CD1c-positive myeloid dendritic cell (primary cell): ENCODE measurements around the gene HORMAD2.
A peak's percentile ranks its signal among the peaks of the same experiment; 100 is the strongest.
"Not testable (repeated sequence)": the region's sequence is repeated elsewhere in the genome, so short reads cannot be mapped to it uniquely, and the experiment has no call there.

Experiments used
- DNase-seq: peaks from one replicate; pipeline ENCODE4 v3.0.0-alpha.2; 2016; ENCODE audit errors: extremely low spot score

HORMAD2 gene

GRCh38 chr22:30190574-30190973, 110.3 kb downstream of the HORMAD2 start:
- no peak for DNase-seq

- DNase-seq, result no peak
Measured at GRCh38 chr22:30191040-30191701, 110.9 kb downstream of the HORMAD2 start.

GRCh38 chr22:30192427-30192826, 112.2 kb downstream of the HORMAD2 start:
- peak; percentile 31 for DNase-seq

GRCh38 chr22:30193031-30193775, 112.9 kb downstream of the HORMAD2 start:
- peak; percentile 50 for DNase-seq

- DNase-seq, result peak; percentile 61
Measured at GRCh38 chr22:30195245-30196140, 115.2 kb downstream of the HORMAD2 start.

GRCh38 chr22:30196141-30196879, 116.0 kb downstream of the HORMAD2 start:
- DNase-seq, result peak; percentile 91

GRCh38 chr22:30196880-30197336, 116.6 kb downstream of the HORMAD2 start:
- DNase-seq, result no peak

- DNase-seq, result no peak
Measured at GRCh38 chr22:30197389-30197788, 117.1 kb downstream of the HORMAD2 start.

GRCh38 chr22:30198152-30198825, 118.0 kb downstream of the HORMAD2 start:
- no peak for DNase-seq

GRCh38 chr22:30198921-30199320, 118.7 kb downstream of the HORMAD2 start:
- DNase-seq, result no peak

- DNase-seq, result not testable (repeated sequence)
Measured at GRCh38 chr22:30200905-30201304, 120.6 kb downstream of the HORMAD2 start.

GRCh38 chr22:30201945-30202344, 121.7 kb downstream of the HORMAD2 start:
- DNase-seq, result no peak

- no peak for DNase-seq
Measured at GRCh38 chr22:30202531-30203006, 122.3 kb downstream of the HORMAD2 start.

- no peak for DNase-seq
Measured at GRCh38 chr22:30204015-30204741, 123.9 kb downstream of the HORMAD2 start.

GRCh38 chr22:30204742-30205111, 124.5 kb downstream of the HORMAD2 start:
- no peak for DNase-seq

GRCh38 chr22:30205281-30206115, 125.2 kb downstream of the HORMAD2 start:
- peak; percentile 61 for DNase-seq

GRCh38 chr22:30206944-30207343, 126.7 kb downstream of the HORMAD2 start:
- peak; percentile 16 for DNase-seq

- peak; percentile 58 for DNase-seq
Measured at GRCh38 chr22:30208631-30209603, 128.7 kb downstream of the HORMAD2 start.
